HK-2 (cell line): ENCODE measurements around the gene NPB.

ENCODE experiments used
- DNase-seq: peaks from one replicate; pipeline ENCODE4 v3.0.0-alpha.2; 2018; ENCODE audit not compliant: unreplicated experiment

NPB gene

GRCh38 chr17:81902023-81902652, at the start of gene NPB:
Gene NPB (plus strand): TSS chr17:81902238. CDS start chr17:81902278, 40 bp downstream.
- no peak for DNase-seq

- DNase-seq: no peak
Measured at GRCh38 chr17:81854974-81855774, 46.9 kb upstream of the NPB start.

GRCh38 chr17:81858170-81858966, 43.7 kb upstream of the NPB start:
- no peak for DNase-seq

- DNase-seq: no peak
Measured at GRCh38 chr17:81858967-81859905, 42.8 kb upstream of the NPB start.

- no peak for DNase-seq
Measured at GRCh38 chr17:81859906-81860755, 41.9 kb upstream of the NPB start, which contains the start of gene P4HB. Gene P4HB (minus strand): TSS chr17:81860535. CDS start chr17:81860471, 64 bp downstream.

GRCh38 chr17:81860756-81861568, 41.1 kb upstream of the NPB start:
- peak; percentile 99 for DNase-seq

GRCh38 chr17:81863123-81863675, 38.8 kb upstream of the NPB start:
- no peak for DNase-seq

GRCh38 chr17:81863833-81864768, 37.9 kb upstream of the NPB start:
- no peak for DNase-seq

GRCh38 chr17:81865358-81865732, 36.7 kb upstream of the NPB start:
- no peak for DNase-seq

- no peak for DNase-seq
Measured at GRCh38 chr17:81865733-81866439, 36.2 kb upstream of the NPB start.

GRCh38 chr17:81866440-81867169, 35.4 kb upstream of the NPB start:
- no peak for DNase-seq

GRCh38 chr17:81867170-81867990, 34.7 kb upstream of the NPB start:
- DNase-seq: peak; percentile 63

- DNase-seq: peak; percentile 41
Measured at GRCh38 chr17:81867991-81868673, 33.9 kb upstream of the NPB start.

- DNase-seq: peak; percentile 88
Measured at GRCh38 chr17:81868674-81869220, 33.3 kb upstream of the NPB start.
